ENCODE results near the gene VAMP8.
"Not testable (repeated sequence)": the region's sequence is repeated elsewhere in the genome, so short reads cannot be mapped to it uniquely, and the experiment has no call there.

The VAMP8 gene

DNA sequence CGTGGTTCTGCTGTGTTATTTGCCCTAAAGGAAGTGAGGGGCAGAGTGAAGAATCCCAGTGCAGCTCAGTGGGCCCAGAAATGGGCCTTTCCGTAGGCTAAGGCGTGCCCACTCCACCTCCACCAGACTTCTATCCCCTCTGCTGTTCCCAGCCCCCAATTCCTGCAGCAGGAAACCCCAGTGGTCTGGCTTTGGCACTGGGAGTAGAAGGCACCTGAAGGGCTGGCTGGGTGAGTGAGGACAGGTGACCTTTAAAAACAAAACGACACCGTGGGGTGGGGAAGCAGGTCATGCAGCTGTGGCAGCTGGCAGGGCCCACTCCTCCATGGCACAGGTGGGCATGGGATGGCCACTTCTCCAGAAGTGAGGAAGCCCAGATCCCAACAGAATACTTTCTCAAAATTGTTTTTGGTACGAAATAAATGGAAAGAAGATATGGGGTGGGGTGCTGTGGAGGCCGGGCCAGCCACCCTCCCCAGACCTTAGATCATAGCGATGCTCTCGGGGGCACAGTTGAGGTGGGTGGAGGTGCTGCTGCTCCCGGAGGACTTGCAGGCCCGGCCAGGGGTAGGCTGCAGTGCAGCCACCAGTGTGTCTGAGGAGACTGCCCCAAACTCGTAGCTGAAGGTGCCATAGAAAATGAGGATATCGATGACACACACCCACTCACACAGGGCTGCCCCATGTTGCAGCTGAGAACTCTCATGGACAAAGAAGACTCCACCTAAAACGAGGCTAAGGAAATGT lies 21.4 kb downstream of the VAMP8 start:
- no peak for DNase-seq (ENCODE audit: low read depth)

GRCh38 chr2:85599468-85600234 lies 22.3 kb downstream of the VAMP8 start:
- no peak for DNase-seq (ENCODE audit: low read depth)

GRCh38 chr2:85600235-85600575 lies 22.8 kb downstream of the VAMP8 start:
- DNase-seq (ENCODE audit: low read depth): no peak

- no peak for DNase-seq (ENCODE audit: low read depth)
These were observed 23.8 kb downstream of the VAMP8 start for GRCh38 chr2:85600951-85601770.

DNA sequence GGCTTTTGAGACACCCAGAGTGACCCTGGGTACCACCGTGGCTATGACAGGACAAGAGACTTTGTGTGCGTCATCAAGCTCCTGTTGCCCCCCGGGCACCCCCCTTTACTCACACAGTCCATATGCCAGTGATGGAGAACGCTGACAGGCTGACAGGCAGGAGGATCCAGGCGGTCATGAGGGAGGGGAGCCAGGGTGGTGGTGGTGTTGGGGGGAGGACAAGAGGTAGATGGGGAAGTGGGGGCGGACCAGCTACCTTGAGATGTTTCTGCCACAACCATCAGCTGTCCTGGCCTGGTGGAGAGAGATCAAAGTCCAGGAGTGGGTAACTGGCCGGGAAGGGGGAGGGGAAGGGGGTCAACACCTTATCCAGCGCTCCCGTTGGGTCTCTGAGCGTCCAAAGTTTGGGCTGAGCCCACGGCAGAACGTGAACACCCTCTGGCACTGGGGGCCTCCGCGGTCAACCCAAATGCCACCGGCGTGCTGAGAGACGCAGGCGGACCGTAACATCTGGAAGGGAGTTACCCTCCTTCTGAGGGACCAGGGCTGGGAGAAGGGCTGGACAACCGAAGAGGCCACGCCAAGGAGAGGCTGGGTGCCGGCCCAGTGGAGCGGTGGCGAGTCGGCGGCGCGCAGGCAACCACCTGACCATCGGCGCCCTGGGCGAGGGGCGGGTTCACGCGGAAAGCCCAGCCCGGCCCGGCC lies 24.5 kb downstream of the VAMP8 start:
- DNase-seq (ENCODE audit: low read depth): no peak

- peak; percentile 90 for DNase-seq (ENCODE audit: low read depth)
These were observed 25.3 kb downstream of the VAMP8 start, which contains the start of gene TMEM150A for GRCh38 chr2:85602476-85603234. TSS of gene TMEM150A (minus strand) at chr2:85602698. CDS start at chr2:85601948, 750 bp downstream.

DNA sequence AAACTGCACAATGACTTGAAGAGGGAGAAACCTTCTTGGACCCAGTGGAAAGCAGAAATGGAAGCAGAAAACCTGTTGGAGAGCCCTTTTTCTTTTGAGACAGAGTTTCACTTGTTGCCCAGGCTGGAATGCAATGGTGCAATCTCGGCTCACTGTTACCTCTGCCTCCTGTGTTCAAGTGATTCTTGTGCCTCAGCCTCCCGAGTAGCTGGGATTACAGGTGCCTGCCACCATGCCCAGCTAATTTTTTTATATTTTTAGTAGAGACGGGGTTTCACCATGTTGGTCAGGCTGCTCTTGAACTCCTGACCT lies 26.7 kb downstream of the VAMP8 start:
- DNase-seq (ENCODE audit: low read depth): not testable (repeated sequence)

GRCh38 chr2:85604568-85605339 lies 27.4 kb downstream of the VAMP8 start:
- DNase-seq (ENCODE audit: low read depth): no peak

- peak; percentile 51 for DNase-seq (ENCODE audit: low read depth)
These were observed 28.2 kb downstream of the VAMP8 start for GRCh38 chr2:85605406-85606115.

DNA sequence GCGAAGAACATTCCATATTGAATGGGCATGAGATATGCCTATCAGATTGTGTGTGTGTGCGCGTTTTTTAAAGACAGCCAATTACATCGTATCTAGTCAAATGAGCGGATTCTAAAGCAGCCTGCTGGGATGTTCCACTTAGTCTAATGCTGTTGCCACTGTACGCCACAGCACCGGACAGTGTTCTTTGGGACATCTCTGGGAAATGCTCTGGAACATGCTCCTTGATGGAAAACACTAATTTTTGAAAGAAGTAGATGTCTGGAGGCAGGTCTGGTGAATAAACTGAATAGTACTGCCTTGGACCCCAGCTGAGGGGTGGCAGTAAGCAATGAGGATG lies 28.7 kb downstream of the VAMP8 start:
- DNase-seq (ENCODE audit: low read depth): no peak

GRCh38 chr2:85607268-85608215 lies 30.2 kb downstream of the VAMP8 start:
- DNase-seq (ENCODE audit: low read depth): no peak

DNA sequence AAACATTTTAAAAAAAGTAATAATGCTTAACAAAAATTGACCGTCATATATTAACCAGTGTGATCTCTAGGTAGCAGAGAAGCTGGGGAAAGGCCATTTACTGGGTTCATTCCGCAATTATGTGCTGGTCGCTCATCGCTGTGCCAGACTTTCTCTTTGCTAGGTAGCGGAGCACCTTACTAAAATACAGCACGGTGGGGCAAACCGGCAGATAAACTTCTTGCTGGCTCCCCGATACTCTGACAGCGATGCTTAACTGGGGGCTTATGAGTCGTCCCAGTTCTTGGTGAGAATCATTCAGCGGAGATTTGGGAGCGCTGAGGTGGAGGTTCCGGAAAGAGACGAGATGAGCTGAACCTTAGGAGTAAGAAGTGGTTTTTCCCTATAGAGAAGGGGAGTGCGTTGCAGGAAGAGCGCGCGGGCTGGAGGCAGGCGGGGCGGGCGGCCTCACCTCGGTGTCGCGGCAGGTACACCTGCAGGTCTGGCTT lies 33.9 kb downstream of the VAMP8 start:
- DNase-seq (ENCODE audit: low read depth): no peak

DNA sequence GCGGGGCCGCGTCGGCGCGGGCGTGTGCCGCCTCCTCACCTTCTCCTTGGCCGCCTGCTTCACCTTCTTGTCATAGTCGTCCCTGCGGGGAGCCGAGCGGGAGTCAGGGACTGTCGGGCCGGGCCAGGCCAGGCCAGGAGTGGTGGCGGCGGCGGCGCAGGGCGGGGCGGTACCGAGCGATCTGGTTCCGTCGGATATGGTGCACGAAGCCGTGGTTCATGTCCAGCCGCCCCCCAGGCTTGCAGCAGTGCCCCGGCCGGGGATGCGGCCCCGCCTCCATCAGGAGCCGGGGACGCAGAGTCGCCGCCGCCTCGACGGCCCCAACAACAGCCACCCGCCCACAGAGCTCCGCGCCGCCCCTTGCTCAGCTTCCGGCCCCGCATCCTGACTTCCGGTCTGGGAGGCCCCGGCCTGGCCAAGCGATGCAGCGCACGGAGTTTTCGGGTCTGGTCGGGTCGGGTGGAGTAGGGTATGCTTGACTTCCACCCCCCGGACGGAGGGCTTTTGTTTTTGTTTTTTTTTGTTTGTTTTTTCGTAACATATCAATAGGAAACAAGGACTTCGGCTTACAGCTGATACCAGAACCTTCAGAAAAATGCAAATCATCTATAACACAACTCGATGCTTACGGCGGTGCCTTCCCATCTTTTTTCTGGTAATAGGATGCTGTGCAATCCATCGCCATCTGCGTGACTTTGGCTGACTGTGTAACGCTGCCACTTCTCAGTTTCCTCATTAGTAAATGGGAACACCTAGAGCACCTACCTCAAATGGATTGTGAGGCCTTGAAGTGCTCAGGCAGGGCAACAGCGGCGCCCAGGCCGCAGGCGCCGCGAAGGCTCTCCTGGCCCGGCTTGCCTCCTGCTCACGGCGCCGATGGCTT lies 34.6 kb downstream of the VAMP8 start, which contains the start of gene C2orf68:
TSS of gene C2orf68 (minus strand) at position 362 of the 883 bp plus-strand sequence. CDS start at position 280, 82 bp downstream.
- peak; percentile 74 for DNase-seq (ENCODE audit: low read depth)

GRCh38 chr2:85613717-85614515 lies 36.5 kb downstream of the VAMP8 start:
- DNase-seq (ENCODE audit: low read depth): no peak

GRCh38 chr2:85614757-85615156 lies 37.4 kb downstream of the VAMP8 start:
- DNase-seq (ENCODE audit: low read depth): not testable (repeated sequence)

- no peak for DNase-seq (ENCODE audit: low read depth)
These were observed 38.0 kb downstream of the VAMP8 start for GRCh38 chr2:85615413-85615728.

DNA sequence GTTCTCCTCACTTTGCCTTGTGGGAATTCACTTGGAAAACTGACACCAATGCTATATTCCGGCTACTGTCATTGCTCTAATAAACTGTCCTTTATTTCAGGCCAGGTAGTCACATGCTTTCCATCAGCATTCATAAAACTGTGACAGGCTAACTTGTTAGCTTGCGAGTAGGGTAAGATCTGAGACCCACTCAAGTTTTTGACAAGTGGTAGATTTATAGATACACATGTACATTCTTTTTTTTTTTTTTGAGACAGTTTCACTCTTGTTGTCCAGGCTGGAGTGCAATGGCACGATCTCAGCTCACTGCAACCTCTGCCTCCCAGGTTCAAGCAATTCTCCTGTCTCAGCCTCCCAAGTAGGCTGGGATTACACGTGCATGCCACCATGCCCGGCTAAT lies 40.3 kb downstream of the VAMP8 start:
- DNase-seq (ENCODE audit: low read depth): not testable (repeated sequence)
